Stimulated activated CD8-positive, alpha-beta memory T cell treated with anti-CD3 and anti-CD28 coated beads, Interleukin-4, amount 100 ng/mL, for 4 hours (primary cell): ENCODE results near the gene SOS1.
A peak's percentile ranks its signal among the peaks of the same experiment; 100 is the strongest.
"Not testable (repeated sequence)": the region's sequence is repeated elsewhere in the genome, so short reads cannot be mapped to it uniquely, and the experiment has no call there.

ENCODE experiments used
- DNase-seq, 2 donors: peaks; one replicate each; pipeline ENCODE4 v3.0.0-alpha.2; 2020; ENCODE audit warnings: low read depth in 2 of 2, low spot score in 1 of 2

SOS1 gene

DNA sequence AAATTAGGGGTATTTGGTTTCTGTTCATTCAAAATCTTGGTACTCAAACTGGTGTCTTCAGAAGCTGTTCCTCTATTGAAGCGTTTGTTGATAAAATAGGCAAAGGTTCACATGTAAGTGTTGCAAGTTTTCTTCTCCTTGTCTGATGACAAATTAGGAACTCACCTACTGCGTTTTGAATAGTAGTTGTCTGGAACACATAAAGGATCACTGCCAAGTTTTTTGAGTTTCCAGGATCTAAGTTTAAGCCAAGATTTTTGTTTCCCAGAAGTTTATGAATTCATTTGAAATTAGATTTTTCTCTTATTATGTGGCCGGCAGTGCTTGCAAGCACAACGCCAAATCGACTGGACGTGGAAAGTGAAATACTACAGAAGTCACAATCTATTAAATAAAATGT is 145.8 kb downstream of the SOS1 start:
- no peak for DNase-seq

DNA sequence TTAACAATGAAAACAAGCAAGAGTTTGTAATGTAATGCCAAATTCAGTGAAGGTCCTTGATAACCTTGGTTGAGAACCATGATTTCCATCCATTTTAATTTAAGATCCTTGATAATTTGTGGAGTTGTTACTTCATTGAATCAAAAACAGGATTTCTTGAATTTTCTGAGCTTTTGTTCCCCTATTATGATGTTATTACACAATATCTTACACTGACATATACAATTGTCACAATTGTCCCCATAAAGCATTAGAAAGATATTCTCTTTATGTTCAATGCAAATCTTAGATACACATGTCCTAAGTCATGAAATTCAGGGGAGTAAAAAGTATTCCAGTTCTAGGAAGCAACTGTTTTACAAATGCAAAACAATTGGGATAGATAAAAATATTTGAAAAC is 147.6 kb downstream of the SOS1 start:
- DNase-seq, result no peak

DNA sequence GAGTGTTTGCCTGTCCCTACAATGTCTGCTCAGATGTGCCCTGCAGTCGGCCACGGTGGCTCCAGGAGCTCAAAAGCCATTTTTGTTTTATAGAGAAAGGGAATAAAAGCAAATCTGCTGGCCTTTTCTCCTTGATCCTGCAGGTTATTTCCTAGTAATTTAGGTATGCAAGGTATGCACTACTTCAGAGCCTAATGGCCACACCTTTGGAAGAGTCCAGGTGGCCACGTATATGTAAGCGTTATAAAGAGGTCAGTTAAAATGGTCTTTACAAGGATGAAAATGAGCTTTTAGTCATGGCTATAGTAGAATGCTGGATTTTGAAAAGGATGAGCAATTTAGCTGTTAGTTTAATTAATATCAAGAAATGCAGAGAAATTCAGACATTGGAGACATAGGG is 149.5 kb downstream of the SOS1 start:
- DNase-seq, result no peak

DNA sequence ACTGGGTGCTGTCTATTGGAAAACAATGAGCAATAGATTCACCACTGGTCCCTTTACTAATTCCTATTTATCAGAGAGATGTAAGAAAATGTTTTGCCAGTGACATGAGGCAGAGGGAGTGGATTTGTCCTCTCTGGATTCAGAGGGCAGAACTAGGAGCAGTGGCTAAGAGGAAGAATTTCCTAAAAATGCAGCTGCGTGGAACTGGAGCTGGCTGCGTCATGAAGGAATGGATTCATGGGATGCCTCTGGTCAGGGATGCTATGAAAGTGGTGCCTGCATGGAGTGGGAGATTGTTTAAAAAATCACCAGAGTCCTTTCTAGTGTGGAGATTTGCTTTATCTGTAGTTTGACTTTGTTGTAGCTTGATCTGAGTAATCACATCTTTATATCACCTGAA is 152.8 kb downstream of the SOS1 start:
- DNase-seq, result no peak

DNA sequence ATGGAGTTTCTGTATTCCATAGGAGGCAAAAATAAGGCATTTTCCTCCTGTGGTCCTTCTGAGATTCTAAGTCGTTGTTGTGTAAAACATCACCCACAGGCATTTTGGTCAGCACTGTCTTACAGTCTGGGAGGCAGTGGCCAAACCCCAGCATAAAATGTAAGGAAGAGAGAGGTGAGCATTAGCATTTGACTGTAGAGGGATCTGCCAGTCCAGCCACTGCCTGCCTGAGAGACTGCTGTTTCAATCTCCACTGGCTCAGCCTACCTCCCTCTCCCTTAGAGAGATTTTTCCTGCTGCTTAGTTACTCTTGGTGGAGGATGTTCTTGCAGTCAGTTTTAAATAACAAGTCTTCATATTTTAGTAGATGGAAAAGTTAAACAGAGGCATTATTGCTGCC is 154.2 kb downstream of the SOS1 start:
- DNase-seq, result no peak

DNA sequence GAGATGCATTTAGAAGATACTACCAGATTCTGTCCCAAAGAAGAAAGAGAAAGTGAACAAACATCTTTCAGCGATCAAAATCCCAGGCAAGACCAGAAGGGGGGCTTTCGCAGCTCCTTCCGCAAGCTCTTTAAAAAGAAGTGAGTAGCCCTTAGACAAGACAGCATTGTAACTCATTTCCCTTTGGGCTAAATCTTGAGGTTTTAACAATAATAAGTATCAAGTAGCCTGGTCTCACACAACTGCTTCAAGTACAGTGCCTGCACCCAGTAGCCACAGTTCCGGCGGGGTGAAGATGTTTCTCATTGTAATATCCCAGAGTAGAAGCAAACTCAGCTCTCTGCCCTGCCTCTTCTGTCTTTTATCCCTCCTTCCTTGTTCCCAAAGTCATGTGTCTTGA is 154.8 kb downstream of the SOS1 start:
- DNase-seq, result no peak

DNA sequence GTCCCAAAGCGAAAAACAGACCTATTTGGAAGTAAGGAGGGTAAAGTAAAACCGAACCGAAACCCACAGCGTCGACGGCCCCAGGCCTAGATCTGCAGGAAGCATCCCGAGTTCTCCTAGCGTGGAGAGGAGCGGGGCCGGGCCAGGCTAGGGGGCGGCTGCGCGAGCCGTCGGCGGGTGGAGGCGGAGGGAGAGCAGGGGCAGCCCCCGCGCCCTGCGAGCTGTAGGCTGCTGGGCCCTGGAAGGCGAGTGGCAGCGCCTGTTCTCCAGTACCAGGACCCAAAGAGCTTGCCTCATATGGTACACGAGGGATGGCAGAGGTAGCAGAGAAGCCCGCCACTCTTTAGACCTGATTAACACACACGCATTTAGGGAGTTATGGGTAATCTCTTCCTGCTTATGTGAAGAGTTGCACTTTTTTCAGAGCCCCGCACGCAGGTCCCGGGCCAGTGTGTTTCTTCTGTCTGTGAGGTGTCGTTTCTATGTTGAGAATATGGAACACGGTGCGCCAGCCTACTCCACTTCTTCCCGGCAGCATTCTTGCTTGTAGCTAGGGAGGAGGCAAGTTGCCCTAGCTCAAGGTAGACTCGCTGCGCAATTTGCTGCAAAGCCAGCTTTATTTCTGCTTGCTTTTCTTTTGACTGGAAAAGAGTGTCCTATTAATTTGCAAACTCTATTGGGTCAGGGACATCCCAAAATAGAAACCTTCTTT is 160.1 kb downstream of the SOS1 start:
- no peak for DNase-seq

DNA sequence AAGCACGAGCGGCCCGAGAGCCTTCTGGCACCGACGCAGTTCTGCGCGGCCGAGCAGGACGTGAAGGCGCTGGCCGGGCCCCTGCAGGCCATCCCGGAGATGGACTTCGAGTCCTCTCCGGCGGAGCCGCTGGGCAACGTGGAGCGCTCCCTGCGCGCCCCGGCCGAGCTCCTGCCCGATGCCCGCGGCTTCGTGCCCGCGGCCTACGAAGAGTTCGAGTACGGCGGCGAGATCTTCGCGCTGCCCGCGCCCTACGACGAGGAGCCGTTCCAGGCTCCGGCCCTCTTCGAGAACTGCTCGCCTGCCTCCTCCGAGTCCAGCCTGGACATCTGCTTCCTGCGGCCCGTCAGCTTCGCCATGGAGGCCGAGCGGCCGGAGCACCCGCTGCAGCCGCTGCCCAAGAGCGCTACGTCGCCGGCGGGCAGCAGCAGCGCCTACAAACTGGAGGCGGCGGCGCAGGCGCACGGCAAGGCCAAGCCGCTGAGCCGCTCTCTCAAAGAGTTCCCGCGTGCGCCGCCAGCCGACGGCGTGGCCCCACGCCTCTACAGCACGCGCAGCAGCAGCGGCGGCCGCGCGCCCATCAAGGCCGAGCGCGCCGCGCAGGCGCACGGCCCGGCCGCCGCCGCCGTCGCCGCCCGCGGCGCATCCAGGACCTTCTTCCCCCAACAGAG is 160.8 kb downstream of the SOS1 start:
- DNase-seq, result peak; percentile 13 to 40

DNA sequence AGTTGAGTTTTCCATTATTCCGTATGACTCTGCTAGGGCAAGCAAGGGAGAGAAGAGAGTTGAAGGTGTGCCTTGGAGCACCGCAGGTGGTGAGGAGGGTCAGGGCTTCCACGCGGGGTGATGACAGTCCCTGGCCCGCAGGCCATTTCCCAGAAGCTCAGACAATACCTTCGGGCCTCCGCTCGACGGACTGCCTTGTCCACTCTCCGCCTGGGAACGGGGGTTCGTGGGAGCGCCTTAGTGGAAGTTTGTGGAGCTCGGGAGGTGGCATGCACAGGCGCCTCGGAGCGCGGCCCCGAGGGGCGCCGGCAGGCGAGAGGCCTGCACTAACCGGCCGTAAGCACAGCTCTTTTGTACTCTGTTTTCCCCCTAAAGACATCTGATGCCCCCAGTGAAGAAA is 161.4 kb downstream of the SOS1 start:
- no peak for DNase-seq

DNA sequence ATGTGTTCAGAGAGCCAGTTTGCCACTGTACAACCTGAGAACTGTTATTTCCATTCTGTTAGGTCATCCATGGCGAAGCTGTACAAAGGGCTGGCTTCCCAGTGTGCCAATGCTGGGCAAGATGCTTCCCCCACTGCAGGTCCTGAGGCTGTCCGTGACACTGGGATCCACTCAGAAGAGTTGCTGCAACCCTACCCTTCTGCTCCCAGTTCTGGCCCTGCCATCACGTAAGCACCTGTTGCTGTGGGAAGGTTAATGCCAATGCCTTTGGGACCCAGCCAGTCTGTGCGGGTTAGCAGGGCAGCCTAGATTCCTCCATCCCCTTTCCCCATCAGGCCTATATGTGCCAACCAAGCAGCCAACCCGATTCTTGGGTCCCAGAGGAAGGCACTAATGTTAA is 162.9 kb downstream of the SOS1 start:
- no peak for DNase-seq

DNA sequence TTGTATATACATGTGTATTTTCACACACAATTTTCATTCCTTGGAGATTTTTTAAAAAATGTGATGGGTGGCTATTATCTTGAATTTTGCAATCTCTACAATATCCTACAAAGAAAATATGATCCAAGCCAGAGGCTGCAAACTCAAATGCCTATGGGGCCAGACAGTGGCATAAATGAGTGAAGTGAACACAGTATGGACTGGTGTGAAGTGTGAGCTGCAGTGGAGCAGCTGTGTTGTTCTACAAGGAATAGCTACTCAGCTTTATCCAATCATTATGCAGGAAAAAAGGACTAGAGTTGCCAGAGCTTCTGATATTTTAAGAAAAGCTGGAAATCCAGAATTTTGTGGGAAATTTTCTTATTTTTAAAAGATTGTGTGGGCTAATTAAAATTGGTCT is 169.1 kb downstream of the SOS1 start:
- no peak for DNase-seq

DNA sequence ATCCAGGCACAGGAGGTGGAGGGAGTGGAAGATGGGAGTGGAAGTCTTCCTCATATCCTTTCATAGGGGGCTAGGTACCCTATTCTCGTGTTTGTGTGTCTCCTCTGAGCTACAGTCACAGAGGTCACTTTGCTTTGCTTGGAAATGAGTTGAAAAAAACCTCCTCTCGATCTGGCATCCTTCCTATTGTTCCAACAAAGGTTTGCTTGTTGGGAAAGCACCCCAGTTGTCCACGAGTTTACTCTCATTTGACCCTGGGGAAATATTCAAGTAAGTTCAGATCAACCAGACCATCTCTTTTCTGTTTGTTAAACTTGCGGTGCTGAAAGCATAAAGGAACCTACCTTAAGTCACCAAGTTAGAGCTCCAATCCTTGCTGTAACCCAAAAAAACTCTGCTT is 171.9 kb downstream of the SOS1 start:
- no peak for DNase-seq

DNA sequence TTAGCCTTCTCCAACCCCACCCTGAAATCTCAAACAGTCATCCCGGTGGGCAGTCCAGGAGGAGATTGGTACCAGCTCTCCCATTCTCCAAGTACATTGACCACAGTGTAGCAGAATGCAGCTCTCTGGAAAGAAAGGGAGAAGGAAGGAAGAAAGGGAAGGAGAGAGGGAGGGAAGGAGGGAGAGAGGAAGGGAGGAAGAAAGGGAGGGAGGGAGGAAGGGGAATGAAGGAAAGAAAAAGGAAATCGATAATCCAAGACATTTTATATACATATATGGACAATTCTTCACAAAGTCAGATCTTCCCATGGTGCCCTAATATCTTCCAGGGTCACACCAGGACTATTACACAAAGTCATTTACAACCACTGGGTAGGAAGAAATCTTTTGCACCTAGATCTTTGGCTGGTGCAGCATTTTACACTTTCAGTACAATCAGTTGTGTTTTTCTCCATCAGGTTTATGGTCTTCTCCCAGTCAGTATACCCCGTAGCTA is 172.4 kb downstream of the SOS1 start:
- DNase-seq, result no peak

DNA sequence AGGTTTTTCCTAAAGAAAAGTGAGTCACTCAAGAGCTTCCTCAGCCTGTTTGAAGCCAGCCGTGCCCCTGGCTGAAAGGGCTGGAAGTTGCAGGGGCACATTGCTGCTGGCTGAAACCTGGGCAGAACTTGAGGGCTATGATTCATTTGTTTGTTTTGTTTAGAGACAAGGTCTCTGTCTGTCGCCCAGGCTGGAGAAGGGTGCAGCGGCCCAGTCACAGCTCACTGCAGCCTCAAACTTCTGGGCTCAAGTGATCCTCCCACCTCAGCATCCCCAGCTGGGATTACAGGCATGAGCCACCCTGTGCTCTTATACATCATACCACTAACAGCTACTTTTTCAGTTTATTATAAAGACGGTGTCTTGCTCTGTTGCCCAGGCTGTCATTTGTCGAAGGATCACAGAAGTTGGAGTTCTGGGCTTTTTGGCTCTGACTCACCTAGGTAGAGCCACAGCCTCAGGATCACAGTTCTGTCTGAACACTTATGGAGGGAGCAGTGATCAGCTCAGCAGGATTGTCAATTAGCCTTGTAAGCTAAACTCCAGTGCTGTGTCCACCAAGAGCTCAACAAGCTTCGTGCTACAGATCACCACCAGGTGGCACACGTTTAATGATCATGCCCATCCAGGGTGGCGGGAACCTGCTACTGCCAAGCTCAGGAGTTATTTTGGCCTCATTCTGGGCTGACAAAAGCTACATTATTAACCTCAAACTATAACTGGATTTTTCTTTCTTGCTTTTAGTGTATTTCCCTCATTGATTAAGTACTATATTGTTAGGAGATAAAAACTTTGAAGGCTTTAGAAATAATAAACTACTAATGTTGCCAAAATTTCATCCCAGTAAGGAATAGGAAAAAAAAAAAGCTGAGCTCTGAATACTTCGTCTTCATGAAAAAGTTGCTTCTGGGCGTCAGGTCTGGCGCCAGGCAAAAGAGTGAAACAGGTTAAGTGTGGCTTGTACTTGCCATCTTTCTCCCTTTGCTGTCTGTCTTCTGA is 173.3 kb downstream of the SOS1 start:
- DNase-seq, result peak; percentile 6 to 11

DNA sequence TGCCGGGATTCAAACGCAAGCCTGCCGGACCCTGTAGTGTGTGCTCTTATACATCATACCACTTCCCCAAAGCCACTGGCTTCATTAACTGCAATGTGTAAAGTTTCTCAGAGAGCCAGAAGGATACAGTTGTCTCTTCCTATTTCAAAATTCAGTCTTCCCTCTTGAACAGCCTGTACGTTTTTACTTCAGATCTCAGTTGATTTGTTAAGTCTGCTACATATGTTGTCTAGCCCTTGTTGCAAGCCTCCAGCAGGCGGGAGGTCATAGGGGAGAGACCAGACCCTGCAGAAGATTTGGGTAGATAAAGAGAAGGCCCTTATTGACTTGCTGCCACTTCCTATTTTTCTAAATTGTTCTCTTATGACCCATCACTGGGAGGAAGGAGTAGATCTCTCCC is 174.9 kb downstream of the SOS1 start:
- no peak for DNase-seq

DNA sequence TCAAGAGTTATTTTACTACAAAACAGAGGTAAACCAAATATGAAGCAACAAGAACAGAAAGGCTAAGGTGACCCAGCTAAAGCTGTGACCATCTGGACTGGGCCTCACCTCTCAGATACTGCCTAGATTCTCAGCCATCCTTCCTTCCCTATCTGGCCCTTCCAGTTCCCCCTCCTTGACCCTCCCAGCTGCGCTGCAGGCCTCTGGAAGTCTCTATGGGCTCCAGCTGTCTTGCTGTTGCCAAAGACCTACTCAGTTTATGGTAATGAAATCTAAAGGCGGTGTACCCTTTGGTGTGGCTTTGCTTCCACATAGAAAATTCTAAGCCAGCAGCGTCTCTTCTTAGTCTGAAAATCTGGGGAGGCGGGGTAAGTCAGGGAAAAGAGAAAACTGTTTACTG is 175.5 kb downstream of the SOS1 start:
- DNase-seq, result no peak

DNA sequence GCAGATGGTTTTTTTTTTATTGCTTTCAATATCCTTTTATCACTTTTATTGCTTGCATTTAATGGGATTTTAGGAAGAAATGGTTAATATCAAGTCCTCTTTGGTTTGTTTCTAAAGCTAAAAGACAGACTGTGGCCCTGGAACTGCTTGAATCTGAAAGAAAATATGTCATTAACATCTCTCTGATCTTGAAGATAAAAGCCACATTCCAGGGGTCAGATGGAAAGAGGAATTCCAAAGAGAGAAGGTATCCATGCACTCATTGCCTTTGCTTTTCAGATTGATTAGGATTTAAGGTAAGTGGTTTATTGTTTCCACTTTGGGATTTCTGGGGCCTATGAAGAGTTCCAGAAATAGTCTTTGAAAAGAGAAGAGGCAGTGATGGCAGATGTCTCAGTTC is 177.1 kb downstream of the SOS1 start:
- no peak for DNase-seq

DNA sequence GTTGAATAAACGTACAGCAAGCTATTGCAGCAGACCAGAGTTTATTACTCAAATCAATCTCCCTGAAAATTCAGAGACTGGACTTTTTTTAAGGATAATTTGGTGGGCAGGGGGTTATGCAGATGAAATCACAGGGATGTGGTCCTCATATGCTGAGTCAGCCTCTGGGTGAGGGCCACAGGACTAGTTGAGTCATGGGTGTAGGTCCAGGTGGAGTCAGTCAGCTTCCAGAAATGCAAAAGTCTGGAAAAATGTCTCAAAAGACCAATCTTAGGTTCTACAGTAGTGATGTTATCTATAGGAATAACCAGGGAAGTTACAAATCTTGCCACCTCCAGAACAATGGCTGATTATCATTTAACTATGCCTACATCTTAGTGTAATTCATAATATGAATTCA is 180.1 kb downstream of the SOS1 start:
- no peak for DNase-seq

DNA sequence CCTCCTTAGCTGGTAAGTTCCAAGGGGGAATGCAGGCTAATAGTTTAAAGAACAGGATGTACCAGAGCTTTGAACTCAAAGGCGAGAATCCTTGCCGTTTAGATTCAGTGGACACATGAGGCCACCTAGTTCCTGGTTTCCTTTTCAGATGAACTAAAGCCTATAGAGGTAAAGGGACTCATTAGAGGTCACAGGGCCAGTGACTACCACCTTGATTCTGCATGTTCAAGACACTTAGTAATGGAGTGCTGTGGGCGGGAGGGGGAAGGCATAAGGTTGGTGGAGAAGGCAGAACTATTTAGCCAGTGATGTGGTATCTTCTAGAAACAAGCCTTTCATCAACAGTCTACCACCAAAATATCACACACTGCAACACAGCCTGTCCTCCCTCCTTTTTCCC is 183.3 kb downstream of the SOS1 start:
- DNase-seq, result no peak

DNA sequence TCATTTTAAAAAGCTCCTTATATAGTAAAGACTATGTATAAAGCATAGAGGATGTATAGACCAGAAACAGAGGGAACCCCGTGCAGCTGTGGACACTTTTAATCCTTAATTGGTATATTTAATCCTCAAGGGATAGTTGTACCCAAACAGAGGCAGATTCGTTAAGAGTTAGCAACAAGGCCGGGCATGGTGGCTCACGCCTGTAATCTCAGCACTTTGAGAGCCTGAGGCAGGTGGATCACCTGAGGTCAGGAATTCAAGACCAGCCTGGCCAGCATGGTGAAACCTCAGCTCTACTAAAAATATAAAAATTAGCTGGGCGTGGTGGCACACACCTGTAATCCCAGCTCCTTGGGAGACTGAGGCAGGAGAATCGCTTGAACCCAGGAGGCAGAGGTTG is 184.3 kb downstream of the SOS1 start:
- not testable (repeated sequence) for DNase-seq

DNA sequence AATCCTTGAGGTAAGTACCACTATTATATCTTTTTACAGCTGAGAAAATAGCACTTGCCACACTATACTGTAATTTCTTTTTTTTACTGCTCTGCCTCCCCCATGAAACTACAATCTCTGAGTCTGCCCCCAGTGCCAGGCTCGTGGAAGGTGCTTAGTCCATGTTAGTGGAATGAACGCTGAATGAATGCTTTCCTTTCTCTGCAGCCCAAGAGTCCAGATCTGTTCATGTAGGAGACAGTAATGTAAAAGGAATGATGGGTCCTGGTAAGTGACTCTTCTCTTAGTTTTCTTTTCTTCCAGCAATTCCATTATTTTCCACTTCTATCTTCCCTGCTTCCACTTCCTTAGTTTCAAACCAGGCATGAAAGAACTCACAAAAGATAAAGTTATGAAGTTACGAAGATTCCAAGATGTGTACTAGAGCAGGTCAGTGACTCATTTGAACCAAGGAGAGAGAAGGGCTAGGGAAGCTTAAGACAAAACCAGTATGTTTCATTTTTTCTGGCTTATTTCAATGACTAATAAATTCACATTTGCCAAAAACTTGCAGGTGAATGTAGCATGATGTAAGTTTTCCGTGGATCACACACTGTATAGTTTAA is 185.2 kb downstream of the SOS1 start:
- no peak for DNase-seq
